Endothelial cell of umbilical vein (primary cell): ENCODE results near the gene RTBDN. TPM values are rescaled to one million over a fixed set of nuclear protein-coding genes. Genes with fewer than 3 reads are reported as not detected.

Source experiments
- BruUV-seq: library from RNA; stranded (reverse); fragments of 400-500 nt; replicated peaks from 2 replicates; lab custom pipeline; 2021; lab: Mats Ljungman, UMichigan
- CTCF ChIA-PET: fragments of 300-600, 350-600 bp; sonication (Branson Sonifier 250); formaldehyde crosslinking; loops from one replicate; lab custom pipeline; 2021; ENCODE audit warnings: antibody characterized with exemption, inconsistent platforms; lab: Charles Lee
- POLR2A ChIA-PET: fragments of 300-600, 350-600 bp; sonication (Branson Sonifier 250); formaldehyde crosslinking; loops from one replicate; lab custom pipeline; 2021; ENCODE audit warnings: antibody characterized with exemption, inconsistent platforms; lab: Charles Lee
- DNase-seq: peaks from one replicate; pipeline ENCODE4 v3.0.0-alpha.2; 2011; ENCODE audit warnings: low read depth, low spot score
- FAIRE-seq: peaks from 2 replicates; lab custom pipeline; 2011; peaks lifted over from hg19 to GRCh38; lab: Jason Lieb, UNC
- H2AFZ ChIP-seq: 2 replicates; pipeline ENCODE4 v1.6.0; 2012; ENCODE audit warnings: low read depth, low read length, control low read depth, inconsistent platforms
- H3K27ac ChIP-seq: 2 replicates; pipeline ENCODE4 v1.5.1; 2011; ENCODE audit warnings: low read depth, mild to moderate bottlenecking, control low read depth, low read length, moderate library complexity; ENCODE audit not compliant: insufficient read depth
- H3K27me3 ChIP-seq, 2 experiments: 2 replicates each; pipeline versions ENCODE4 v1.6.0 to v1.6.1; 2011; ENCODE audit warnings: low read length in 2 of 2, mixed read lengths in 1 of 2; ENCODE audit not compliant: control insufficient read depth in 2 of 2, insufficient read depth in 2 of 2
- H3K36me3 ChIP-seq, 2 experiments: 2 replicates in 1 of 2; 3 replicates in 1 of 2; pipeline ENCODE4 v1.5.1; 2011; ENCODE audit warnings: low read length in 2 of 2, mild to moderate bottlenecking in 1 of 2, moderate library complexity in 1 of 2; ENCODE audit not compliant: control insufficient read depth in 2 of 2, insufficient read depth in 2 of 2; ENCODE audit errors: extremely low read depth in 1 of 2
- H3K4me1 ChIP-seq: 3 replicates; pipeline ENCODE4 v1.5.1; 2011; ENCODE audit warnings: mild to moderate bottlenecking, low read length; ENCODE audit not compliant: control insufficient read depth, insufficient read depth; ENCODE audit errors: extremely low read depth
- H3K4me2 ChIP-seq: 2 replicates; pipeline ENCODE4 v1.6.1; 2011; ENCODE audit warnings: low read length, control low read depth, mixed read lengths; ENCODE audit not compliant: insufficient read depth
- H3K4me3 ChIP-seq, 3 experiments: fragments of 200-600 bp in 1 of 3; sonication (generic), shearing (Covaris generic) in 1 of 3; replicated peaks in 1 of 3; 2 replicates each; pipeline ENCODE4 v1.5.1; 2011 to 2016; ENCODE audit warnings: control low read depth in 3 of 3, low read length in 3 of 3, mild to moderate bottlenecking in 2 of 3, inconsistent platforms in 1 of 3, low read depth in 1 of 3, moderate library complexity in 1 of 3; ENCODE audit not compliant: insufficient read depth in 1 of 3
- H3K79me2 ChIP-seq: 2 replicates; pipeline ENCODE4 v1.6.0; 2012; ENCODE audit warnings: low read length, inconsistent platforms; ENCODE audit not compliant: control insufficient read depth, insufficient read depth
- H3K9ac ChIP-seq: replicated peaks from 2 replicates; pipeline ENCODE3; 2011; ENCODE audit warnings: low read length, control low read depth; ENCODE audit not compliant: insufficient read depth; ENCODE audit errors: extremely low read depth
- H3K9me1 ChIP-seq: replicated peaks from 3 replicates; pipeline ENCODE4 v1.6.0; 2011; ENCODE audit warnings: mild to moderate bottlenecking, low read length; ENCODE audit not compliant: control insufficient read depth, insufficient read depth; ENCODE audit errors: extremely low read depth
- H3K9me3 ChIP-seq: replicated peaks from 2 replicates; pipeline ENCODE4 v1.5.1; 2012; ENCODE audit warnings: low read length, inconsistent platforms; ENCODE audit not compliant: control insufficient read depth, insufficient read depth
- H4K20me1 ChIP-seq: replicated peaks from 2 replicates; pipeline ENCODE3; 2011; ENCODE audit warnings: mild to moderate bottlenecking, low read length; ENCODE audit not compliant: control insufficient read depth, insufficient read depth; ENCODE audit errors: extremely low read depth
- FOS ChIP-seq: IDR thresholded peaks from 2 replicates; pipeline ENCODE4 v1.6.1; 2011; ENCODE audit warnings: mild to moderate bottlenecking, low read length, moderate library complexity, borderline replicate concordance; ENCODE audit not compliant: insufficient read depth
- JUN ChIP-seq: IDR thresholded peaks from 2 replicates; pipeline ENCODE4 v1.6.1; 2011; ENCODE audit warnings: borderline replicate concordance, low read depth; ENCODE audit not compliant: insufficient read length, insufficient read depth
- POLR2A ChIP-seq: IDR thresholded peaks from 2 replicates; pipeline ENCODE4 v1.6.1; 2012; ENCODE audit warnings: low read depth, mild to moderate bottlenecking, control low read depth, low read length
- POLR2AphosphoS5 ChIP-seq: IDR thresholded peaks from 2 replicates; pipeline ENCODE4 v1.6.1; 2012; ENCODE audit warnings: low read depth, mild to moderate bottlenecking, control low read depth, low read length, moderate library complexity; ENCODE audit not compliant: insufficient read depth
- dilution Hi-C: fragments of 300-500 bp; cut with MboI; formaldehyde crosslinking; loops from one replicate; pipeline ENCODE4 v1.15.0; 2019; ENCODE audit warnings: low sequenced_read_pairs; ENCODE audit not compliant: extremely low pct_ligation_motif_present
- intact Hi-C: fragments of 100-400 bp; cut with micrococcal nuclease; formaldehyde crosslinking; loops from one replicate; pipeline ENCODE4 v1.10.0; 2022
- polyA plus RNA-seq, 4 experiments: library from polyadenylated mRNA; depleted of rRNA in 3 of 4; stranded (reverse) in 3 of 4; unstranded in 1 of 4; fragments of >200 nt; gene quantifications; 2 replicates each; pipeline versions ENCODE4 v1.2.1 to v1.2.3, GENCODE V29; 2011 to 2012; ENCODE audit warnings: missing spikeins in 1 of 4
- total RNA-seq: library from RNA; stranded (reverse); gene quantifications from 2 replicates; pipeline ENCODE4 v1.2.3, GENCODE V29; 2021
- TF ChIP-seq, protein P1 (sequence below), 2 donors: IDR thresholded peaks; 1 replicate in 1 of 2; 2 replicates in 1 of 2; pipeline ENCODE4 v1.5.1; 2011; ENCODE audit warnings: low read length in 2 of 2, mild to moderate bottlenecking in 2 of 2, moderate library complexity in 2 of 2, control low read depth in 1 of 2, inconsistent platforms in 1 of 2, low read depth in 1 of 2; ENCODE audit not compliant: insufficient read depth in 1 of 2; ENCODE audit errors: extremely low read depth in 1 of 2
- TF ChIP-seq, protein P2 (sequence below): IDR thresholded peaks from 2 replicates; pipeline ENCODE4 v1.6.1; 2011; ENCODE audit not compliant: insufficient read depth, insufficient read length

RTBDN gene
- total and polyA plus RNA-seq, 2 donors (not counting 3 experiments of a cell fraction or from before 2014, with no cell fraction given): not detected

DNA sequence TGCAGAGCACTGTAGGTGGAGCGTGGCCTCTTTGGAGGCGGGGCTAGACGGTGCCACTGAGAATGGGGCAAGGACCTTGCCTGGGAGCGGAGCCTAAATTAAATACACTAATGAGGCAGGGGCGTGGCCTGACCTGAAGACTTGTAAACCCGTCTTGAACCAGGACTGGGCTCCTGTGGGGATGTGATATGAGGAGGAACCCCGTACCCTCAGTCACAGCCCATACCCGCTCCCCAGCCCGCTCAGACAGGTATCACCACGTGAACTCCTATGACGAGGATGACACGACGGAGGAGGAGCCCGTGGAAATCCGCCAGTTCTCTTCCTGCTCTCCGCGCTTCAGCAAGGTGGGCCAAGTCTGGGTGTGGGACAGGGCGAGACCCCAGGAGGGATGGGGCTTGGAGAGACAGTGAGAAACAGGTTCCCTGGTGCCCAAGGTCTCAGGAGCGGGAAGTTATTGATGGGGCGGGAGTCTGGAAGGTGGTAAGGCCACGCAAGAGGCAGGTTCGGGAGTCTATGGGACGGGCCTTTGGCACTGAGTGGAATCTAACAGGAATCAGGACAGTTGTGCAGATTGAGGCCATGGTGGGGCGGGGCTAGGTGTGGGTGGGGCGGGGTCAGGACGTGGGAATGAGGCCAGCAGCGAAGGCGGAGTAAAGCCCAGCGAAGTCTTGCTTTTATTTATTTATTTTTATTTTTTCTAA lies 32.2 kb upstream of the RTBDN start:
- CTCF ChIA-PET: no interaction called here
- intact Hi-C loops: no loop called here
- Histone ChIP-seq H3K9me3 (no peaks in the 10 kb centered on the region), H3K27ac (no peak overlapping the region), H3K4me2 (no peak overlapping the region), H3K9ac (no peak overlapping the region), H3K27me3 (no peaks in the 10 kb centered on the region), H3K36me3 (no peaks in the 10 kb centered on the region), H3K79me2 (no peaks in the 10 kb centered on the region), H3K4me1 (peaks cover 2% of the 10 kb centered on the region), H2AFZ (no peak overlapping the region), H4K20me1 (no peaks in the 10 kb centered on the region), H3K4me3 (no peak overlapping the region), H3K9me1 (no peaks in the 10 kb centered on the region)
- FAIRE-seq (no peak), DNase-seq (no peak)
- dilution Hi-C loops: no loop called here
- POLR2A ChIA-PET: no interaction called here
- TF ChIP-seq POLR2A (no peak), FOS (no peak), POLR2AphosphoS5 (no peak), JUN (no peak)
- TF ChIP-seq, protein P1, sequence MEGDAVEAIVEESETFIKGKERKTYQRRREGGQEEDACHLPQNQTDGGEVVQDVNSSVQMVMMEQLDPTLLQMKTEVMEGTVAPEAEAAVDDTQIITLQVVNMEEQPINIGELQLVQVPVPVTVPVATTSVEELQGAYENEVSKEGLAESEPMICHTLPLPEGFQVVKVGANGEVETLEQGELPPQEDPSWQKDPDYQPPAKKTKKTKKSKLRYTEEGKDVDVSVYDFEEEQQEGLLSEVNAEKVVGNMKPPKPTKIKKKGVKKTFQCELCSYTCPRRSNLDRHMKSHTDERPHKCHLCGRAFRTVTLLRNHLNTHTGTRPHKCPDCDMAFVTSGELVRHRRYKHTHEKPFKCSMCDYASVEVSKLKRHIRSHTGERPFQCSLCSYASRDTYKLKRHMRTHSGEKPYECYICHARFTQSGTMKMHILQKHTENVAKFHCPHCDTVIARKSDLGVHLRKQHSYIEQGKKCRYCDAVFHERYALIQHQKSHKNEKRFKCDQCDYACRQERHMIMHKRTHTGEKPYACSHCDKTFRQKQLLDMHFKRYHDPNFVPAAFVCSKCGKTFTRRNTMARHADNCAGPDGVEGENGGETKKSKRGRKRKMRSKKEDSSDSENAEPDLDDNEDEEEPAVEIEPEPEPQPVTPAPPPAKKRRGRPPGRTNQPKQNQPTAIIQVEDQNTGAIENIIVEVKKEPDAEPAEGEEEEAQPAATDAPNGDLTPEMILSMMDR (IDR thresholded peaks at IDR 0.05; ENCODE audit: extremely low read depth in 1 of 2, insufficient read depth in 1 of 2, low read depth in 1 of 2, low read length in 2 of 2): no peak
- TF ChIP-seq, protein P2, sequence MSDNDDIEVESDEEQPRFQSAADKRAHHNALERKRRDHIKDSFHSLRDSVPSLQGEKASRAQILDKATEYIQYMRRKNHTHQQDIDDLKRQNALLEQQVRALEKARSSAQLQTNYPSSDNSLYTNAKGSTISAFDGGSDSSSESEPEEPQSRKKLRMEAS: no peak
- BruUV-seq: no TSS peak
